Lower lobe of right lung (tissue), 2 donors: Measurements from ENCODE around the gene CASTOR1. TPM values are rescaled to one million over a fixed set of nuclear protein-coding genes. Genes with fewer than 3 reads are reported as not detected.
A peak's percentile ranks its signal among the peaks of the same experiment; 100 is the strongest.

Experiments used
- ATAC-seq, 2 donors: fragments of 200-7000 bp; cut with Tn5 transposase; one replicate each; pipeline ENCODE4 v1.9.1; 2020 to 2022; ENCODE audit warnings: mild to moderate bottlenecking in 2 of 2, moderate library complexity in 2 of 2
- DNase-seq: peaks from one replicate; pipeline ENCODE4 v3.0.0-alpha.2; 2020
- H3K27ac ChIP-seq: fragments of 200-600 bp; one replicate; pipeline ENCODE4 v1.8.0; 2022
- H3K27me3 ChIP-seq: fragments of 200-600 bp; one replicate; pipeline ENCODE4 v1.8.0; 2022; ENCODE audit warnings: low read depth
- H3K36me3 ChIP-seq: fragments of 200-600 bp; one replicate; pipeline ENCODE4 v1.8.0; 2022; ENCODE audit warnings: mild to moderate bottlenecking
- H3K4me1 ChIP-seq: fragments of 200-600 bp; one replicate; pipeline ENCODE4 v1.8.0; 2022
- H3K4me3 ChIP-seq: fragments of 200-600 bp; one replicate; pipeline ENCODE4 v1.8.0; 2022; ENCODE audit warnings: mild to moderate bottlenecking
- H3K9me3 ChIP-seq: fragments of 200-600 bp; one replicate; pipeline ENCODE4 v1.8.0; 2022
- intact Hi-C: fragments of 100-400 bp; cut with DNase I; formaldehyde crosslinking; loops from one replicate; pipeline ENCODE4 v1.11.0; 2022
- total RNA-seq: library from RNA; stranded (reverse); fragmentation: NEBNext Ultra II Directional; extraction: Animal tissue kit (Norgen Biotek cat#: 25700); gene quantifications from one replicate; pipeline ENCODE4 v1.2.1, GENCODE V29; 2021
- TF ChIP-seq, protein P1 (sequence below): fragments of 200-600 bp; IDR thresholded peaks from one replicate; pipeline ENCODE4 v1.8.0; 2022; ENCODE audit warnings: antibody characterized with exemption, mild to moderate bottlenecking
- donor health status: DM: no; HTN: yes; CAD: no; lungs with severe emphysema.

The CASTOR1 gene
- total RNA-seq, 1 donor from 2014 or later: 16.2 TPM

DNA sequence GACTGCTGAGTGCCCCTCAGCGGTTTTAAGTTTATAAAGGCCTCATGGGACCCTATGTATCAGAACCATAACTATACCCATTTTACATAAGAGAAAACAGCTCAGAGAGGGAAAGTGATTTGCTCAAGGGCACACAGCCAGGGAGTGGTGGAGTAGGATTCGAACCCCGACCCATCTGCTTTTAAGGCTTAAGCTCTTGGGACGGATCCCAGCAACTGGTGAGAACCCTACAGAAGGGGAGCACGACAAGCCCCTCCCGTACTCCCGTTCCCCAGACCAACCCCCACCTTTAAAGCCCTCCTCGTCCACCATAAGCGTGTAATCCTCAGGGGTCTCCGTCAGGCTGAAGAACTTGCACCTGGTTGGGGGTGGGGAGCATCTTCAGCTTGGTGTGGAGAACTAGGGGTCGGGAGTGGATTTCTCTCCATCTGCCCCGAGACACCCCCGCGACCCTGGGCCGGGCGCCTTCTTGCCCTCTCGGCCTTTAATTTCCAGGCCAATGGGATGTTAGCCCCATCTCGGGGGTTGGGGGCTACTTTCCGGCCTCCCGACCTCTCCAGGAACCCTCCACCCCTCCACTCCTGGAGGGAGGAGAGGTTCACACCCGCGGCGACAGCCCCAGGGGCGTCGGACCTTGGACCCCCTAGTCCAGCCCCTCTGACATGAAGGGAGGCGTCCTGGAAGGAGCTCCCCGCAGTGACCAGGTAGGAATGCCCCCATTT is 725 bp downstream of the CASTOR1 start:
- peaks cover 47% of the 10 kb centered on the region for H3K4me1 ChIP-seq
- ATAC-seq: no peak
- TF ChIP-seq, protein P1, sequence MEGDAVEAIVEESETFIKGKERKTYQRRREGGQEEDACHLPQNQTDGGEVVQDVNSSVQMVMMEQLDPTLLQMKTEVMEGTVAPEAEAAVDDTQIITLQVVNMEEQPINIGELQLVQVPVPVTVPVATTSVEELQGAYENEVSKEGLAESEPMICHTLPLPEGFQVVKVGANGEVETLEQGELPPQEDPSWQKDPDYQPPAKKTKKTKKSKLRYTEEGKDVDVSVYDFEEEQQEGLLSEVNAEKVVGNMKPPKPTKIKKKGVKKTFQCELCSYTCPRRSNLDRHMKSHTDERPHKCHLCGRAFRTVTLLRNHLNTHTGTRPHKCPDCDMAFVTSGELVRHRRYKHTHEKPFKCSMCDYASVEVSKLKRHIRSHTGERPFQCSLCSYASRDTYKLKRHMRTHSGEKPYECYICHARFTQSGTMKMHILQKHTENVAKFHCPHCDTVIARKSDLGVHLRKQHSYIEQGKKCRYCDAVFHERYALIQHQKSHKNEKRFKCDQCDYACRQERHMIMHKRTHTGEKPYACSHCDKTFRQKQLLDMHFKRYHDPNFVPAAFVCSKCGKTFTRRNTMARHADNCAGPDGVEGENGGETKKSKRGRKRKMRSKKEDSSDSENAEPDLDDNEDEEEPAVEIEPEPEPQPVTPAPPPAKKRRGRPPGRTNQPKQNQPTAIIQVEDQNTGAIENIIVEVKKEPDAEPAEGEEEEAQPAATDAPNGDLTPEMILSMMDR: no peak

DNA sequence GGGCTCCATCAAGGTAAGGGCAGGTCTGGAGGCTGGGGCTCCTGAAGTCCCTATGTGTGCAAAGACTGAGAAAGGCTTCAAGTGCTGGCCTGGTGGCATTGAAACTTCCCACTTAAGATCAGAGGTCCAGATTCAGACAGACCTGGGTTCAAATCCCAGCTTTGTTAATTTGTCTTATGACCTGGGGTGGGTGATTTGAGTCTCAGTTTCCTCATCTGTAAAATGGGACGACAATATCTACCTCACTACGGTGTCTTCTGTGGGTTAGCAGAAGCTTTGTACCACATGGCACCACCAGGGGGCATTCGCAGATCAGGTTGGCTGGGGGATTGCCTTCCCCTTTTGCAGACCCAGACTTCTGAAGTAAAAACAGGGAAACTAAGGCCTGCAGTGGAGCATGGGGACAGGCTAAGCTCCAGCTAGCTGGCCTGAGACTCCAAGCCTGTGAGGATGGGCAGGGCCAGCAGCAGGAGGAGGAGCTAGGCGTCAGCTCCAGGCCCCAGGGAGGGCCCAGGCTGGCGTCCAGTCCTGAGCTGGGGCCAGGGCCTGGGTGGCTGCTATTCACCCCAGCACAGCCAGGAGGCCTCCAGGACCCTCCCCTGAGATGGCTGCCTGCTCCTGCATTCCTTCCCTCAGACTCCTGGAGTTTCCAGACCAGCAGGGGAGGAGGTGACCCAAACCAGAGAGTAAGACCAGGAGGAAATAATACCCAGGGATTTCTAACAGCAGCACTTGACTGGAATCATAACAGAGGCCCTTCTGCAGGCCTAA is 1.5 kb downstream of the CASTOR1 start:
- Histone ChIP-seq H3K36me3 (peaks cover 40% of the 10 kb centered on the region), H3K27me3 (no peaks in the 10 kb centered on the region), H3K4me3 (peak overlapping the region; percentile 96), H3K9me3 (no peaks in the 10 kb centered on the region), H3K4me1 (peaks cover 47% of the 10 kb centered on the region), H3K27ac (peak overlapping the region; percentile 95)
- intact Hi-C loops: loop anchor here (10.0 kb wide), 1 partner anchor 97 kb away; the partner anchor contains the start of gene RNF215
- ATAC-seq (peak; percentile 69 to 75), DNase-seq (peak; percentile 90)
- TF ChIP-seq, protein P1: peak; percentile 79

More for the DNA sequence above, 725 bp downstream of the CASTOR1 start:
- H3K27me3 ChIP-seq: no peaks in the 10 kb centered on the region
- no peak for DNase-seq
- H3K9me3 ChIP-seq: no peaks in the 10 kb centered on the region
- peaks cover 44% of the 10 kb centered on the region for H3K36me3 ChIP-seq
- intact Hi-C loops: loop anchor here (10.0 kb wide), 1 partner anchor 96 kb away; the partner anchor contains the start of gene RNF215
- peak overlapping the region; percentile 96 for H3K4me3 ChIP-seq
- H3K27ac ChIP-seq: peak overlapping the region; percentile 95

DNA sequence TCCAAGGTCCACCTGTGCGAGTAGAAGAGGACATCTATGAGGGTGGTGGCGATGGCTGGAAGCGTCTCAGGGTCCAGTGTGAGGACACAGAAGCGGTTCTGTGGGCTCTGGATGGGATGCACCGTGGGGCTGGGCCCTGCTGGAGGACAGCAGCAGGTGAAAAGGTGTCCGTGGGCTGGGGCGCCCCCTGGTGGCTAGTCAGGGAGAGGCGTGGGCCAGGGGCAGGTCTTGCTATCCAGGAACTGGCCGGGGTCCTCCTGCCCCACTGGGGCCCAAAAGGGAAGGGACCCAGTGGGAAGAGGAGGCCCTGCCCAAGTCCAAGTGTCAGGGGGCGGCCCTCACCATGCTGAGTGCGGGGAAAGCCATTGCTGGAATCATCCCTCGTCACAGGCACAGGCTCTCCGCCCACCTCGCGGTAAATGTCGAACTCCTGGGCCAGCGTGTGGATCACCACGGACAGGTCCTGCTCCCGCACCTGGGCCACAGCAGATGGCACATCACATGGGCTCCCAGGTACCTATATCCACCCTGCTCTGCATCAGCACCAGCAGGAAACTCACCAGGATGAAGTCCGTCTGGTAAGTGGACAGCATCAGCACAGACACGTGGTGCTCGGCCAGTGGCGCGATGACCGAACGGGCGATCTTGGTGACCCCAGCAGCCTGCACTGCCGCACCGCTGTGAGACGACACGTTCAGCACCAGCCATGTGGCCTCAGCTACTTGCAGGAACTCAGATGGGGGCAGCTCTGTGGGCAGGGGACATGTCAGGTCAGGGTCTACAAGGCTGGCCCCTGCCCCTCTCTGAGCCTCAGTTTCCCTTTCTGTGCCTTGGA is 2.3 kb downstream of the CASTOR1 start:
- ATAC-seq (peak; percentile 15 to 18), DNase-seq (peak; percentile 88)
- Histone ChIP-seq H3K4me3 (peak overlapping the region; percentile 96), H3K4me1 (peaks cover 44% of the 10 kb centered on the region), H3K9me3 (no peaks in the 10 kb centered on the region), H3K27ac (no peak overlapping the region), H3K27me3 (no peaks in the 10 kb centered on the region), H3K36me3 (peaks cover 32% of the 10 kb centered on the region)
- intact Hi-C loops: loop anchor here (10.0 kb wide), 1 partner anchor 98 kb away; the partner anchor contains the start of gene RNF215
- TF ChIP-seq, protein P1: peak; percentile 93

DNA sequence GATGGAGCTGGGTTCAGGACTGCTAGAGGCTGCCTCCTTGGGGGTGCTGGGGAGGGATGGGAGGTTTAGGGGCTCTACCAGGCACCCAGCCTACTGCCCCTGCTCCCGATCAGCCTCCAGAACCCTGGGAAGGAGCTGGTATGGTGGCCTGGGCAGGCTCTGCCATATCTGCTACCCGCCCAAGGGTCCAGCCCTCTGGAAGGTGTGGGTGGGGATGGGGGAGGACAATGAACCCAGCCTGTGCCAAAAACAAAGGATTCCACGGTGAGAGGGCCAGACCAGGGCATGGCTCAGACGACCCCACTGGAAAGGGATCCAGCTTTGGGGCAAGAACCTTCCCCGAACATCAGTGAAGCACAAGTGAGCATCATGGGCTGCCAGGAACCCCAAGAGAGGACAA is 3.0 kb downstream of the CASTOR1 start:
- Histone ChIP-seq H3K27ac (no peak overlapping the region), H3K4me1 (peaks cover 37% of the 10 kb centered on the region), H3K9me3 (no peaks in the 10 kb centered on the region), H3K4me3 (no peak overlapping the region), H3K27me3 (no peaks in the 10 kb centered on the region), H3K36me3 (peaks cover 29% of the 10 kb centered on the region)
- intact Hi-C loops: loop anchor here (10.0 kb wide), 1 partner anchor 98 kb away; the partner anchor contains the start of gene RNF215
- TF ChIP-seq, protein P1: no peak
- no peak for DNase-seq
- ATAC-seq: no peak

DNA sequence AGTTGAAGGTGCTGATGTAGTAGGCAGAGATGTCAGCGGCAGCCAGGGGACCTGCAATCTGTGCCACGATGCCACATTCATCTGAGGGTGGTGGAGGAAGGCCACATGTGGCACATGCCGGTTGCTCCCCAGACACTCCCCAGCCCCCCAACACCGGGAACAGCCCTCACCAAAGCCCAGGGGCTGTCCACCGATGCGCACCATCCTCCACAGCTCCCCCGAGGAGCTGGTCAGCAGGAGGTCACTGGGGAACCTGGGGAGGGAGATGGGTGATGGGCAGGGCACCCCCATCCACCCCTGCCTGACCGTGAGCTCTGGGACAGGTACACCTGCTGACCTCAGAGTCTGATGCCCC is 3.5 kb downstream of the CASTOR1 start:
- Histone ChIP-seq H3K9me3 (no peaks in the 10 kb centered on the region), H3K27me3 (no peaks in the 10 kb centered on the region), H3K36me3 (peaks cover 29% of the 10 kb centered on the region), H3K27ac (no peak overlapping the region), H3K4me3 (no peak overlapping the region), H3K4me1 (peaks cover 32% of the 10 kb centered on the region)
- ATAC-seq: no peak
- TF ChIP-seq, protein P1: no peak
- intact Hi-C loops: loop anchor here (10.0 kb wide), 1 partner anchor 99 kb away; the partner anchor contains the start of gene RNF215
- peak; percentile 44 for DNase-seq
